ENCODE data around the gene TGFB3. TPM values are rescaled to one million over a fixed set of nuclear protein-coding genes. Genes with fewer than 3 reads are reported as not detected.

TGFB3 gene
- total RNA-seq, 2 donors from 2014 or later: 4.5 to 5.9 TPM

- DNase-seq (no peak), ATAC-seq (no peak)
- intact Hi-C loops (cut with DNase I, micrococcal nuclease): no loop called here
These were observed 8.5 kb upstream of the TGFB3 start for GRCh38 chr14:75990297-75990696.

- intact Hi-C loops (cut with DNase I, micrococcal nuclease): no loop called here
- no peak for DNase-seq
- no peak for ATAC-seq
These were observed 7.3 kb upstream of the TGFB3 start for GRCh38 chr14:75989134-75989533.

- intact Hi-C loops (cut with DNase I, micrococcal nuclease): no loop called here
- ATAC-seq: no peak
These were observed 5.6 kb upstream of the TGFB3 start for GRCh38 chr14:75987201-75987970.

GRCh38 chr14:75986439-75986765 lies 4.6 kb upstream of the TGFB3 start:
- DNase-seq (no peak), ATAC-seq (peak; percentile 9)
- intact Hi-C loops (cut with DNase I, micrococcal nuclease): no loop called here

More at GRCh38 chr14:75987201-75987970, 5.6 kb upstream of the TGFB3 start:
- DNase-seq: no peak

GRCh38 chr14:75985618-75986438 lies 4.0 kb upstream of the TGFB3 start, which contains the start of gene IFT43:
Gene IFT43, plus strand, starts transcription at chr14:75985763. Its CDS starts 24 bp downstream, at chr14:75985787.
- ATAC-seq: peak; percentile 70
- peak; percentile 91 to 98 for DNase-seq
- intact Hi-C loops (cut with DNase I, micrococcal nuclease): no loop called here

- intact Hi-C loops (cut with DNase I, micrococcal nuclease): loop anchor here in 1 of 2 donors (5.0 kb wide), 1 partner anchor 192 kb away; no protein-coding TSS in a partner anchor
- ATAC-seq: no peak
- DNase-seq: no peak
These were observed 2.9 kb upstream of the TGFB3 start for GRCh38 chr14:75984674-75985073.

- intact Hi-C loops (cut with DNase I, micrococcal nuclease): loop anchor here in 1 of 2 donors (5.0 kb wide), 1 partner anchor 191 kb away; no protein-coding TSS in a partner anchor
- ATAC-seq (no peak), DNase-seq (no peak)
These were observed 1.2 kb upstream of the TGFB3 start for GRCh38 chr14:75983019-75983358.

GRCh38 chr14:75982266-75983018 lies 647 bp upstream of the TGFB3 start:
- DNase-seq (peak; percentile 73 to 87), ATAC-seq (peak; percentile 73)
- intact Hi-C loops (cut with DNase I, micrococcal nuclease): loop anchor here in 1 of 2 donors (5.0 kb wide), 1 partner anchor 190 kb away; no protein-coding TSS in a partner anchor

- peak in 1 of 2 donors; percentile 17 for DNase-seq
- intact Hi-C loops (cut with DNase I, micrococcal nuclease): loop anchor here in 1 of 2 donors (5.0 kb wide), 1 partner anchor 189 kb away; no protein-coding TSS in a partner anchor
- ATAC-seq: no peak
These were observed 939 bp downstream of the TGFB3 start for GRCh38 chr14:75980856-75981255.

GRCh38 chr14:75979648-75980565 lies 1.9 kb downstream of the TGFB3 start:
- intact Hi-C loops (cut with DNase I, micrococcal nuclease): loop anchor here in 1 of 2 donors (5.0 kb wide), 3 partner anchors 73 to 273 kb away; no protein-coding TSS in a partner anchor
- peak in 1 of 2 donors; percentile 11 for DNase-seq
- no peak for ATAC-seq

- DNase-seq (peak in 1 of 2 donors; percentile 38), ATAC-seq (no peak)
- intact Hi-C loops (cut with DNase I, micrococcal nuclease): loop anchor here in 1 of 2 donors (5.0 kb wide), 2 partner anchors 72 to 272 kb away; no protein-coding TSS in a partner anchor
These were observed 2.7 kb downstream of the TGFB3 start for GRCh38 chr14:75979071-75979571.

GRCh38 chr14:75978249-75978731 lies 3.5 kb downstream of the TGFB3 start:
- peak; percentile 37 to 44 for DNase-seq
- ATAC-seq: peak; percentile 27
- intact Hi-C loops (cut with DNase I, micrococcal nuclease): loop anchor here in 1 of 2 donors (5.0 kb wide), 2 partner anchors 71 to 271 kb away; no protein-coding TSS in a partner anchor

- ATAC-seq (peak; percentile 23), DNase-seq (no peak)
- intact Hi-C loops (cut with DNase I, micrococcal nuclease): loop anchor here in 1 of 2 donors (5.0 kb wide), 2 partner anchors 70 to 270 kb away; no protein-coding TSS in a partner anchor
These were observed 4.2 kb downstream of the TGFB3 start for GRCh38 chr14:75977582-75977943.

GRCh38 chr14:75976826-75977581 lies 4.8 kb downstream of the TGFB3 start:
- intact Hi-C loops (cut with DNase I, micrococcal nuclease): loop anchor here in 1 of 2 donors (5.0 kb wide), 2 partner anchors 70 to 270 kb away; no protein-coding TSS in a partner anchor
- ATAC-seq (no peak), DNase-seq (no peak)

- intact Hi-C loops (cut with DNase I, micrococcal nuclease): no loop called here
- ATAC-seq (no peak), DNase-seq (no peak)
These were observed 8.9 kb downstream of the TGFB3 start for GRCh38 chr14:75972801-75973421.

GRCh38 chr14:75971509-75971908 lies 10.3 kb downstream of the TGFB3 start:
- DNase-seq (no peak), ATAC-seq (no peak)
- intact Hi-C loops (cut with DNase I, micrococcal nuclease): no loop called here

All from left colon (tissue), 2 donors.